ENCODE data around the gene HMGA1. TPM values are rescaled to one million over a fixed set of nuclear protein-coding genes. Genes with fewer than 3 reads are reported as not detected.
"Not testable (repeated sequence)": the region's sequence is repeated elsewhere in the genome, so short reads cannot be mapped to it uniquely, and the experiment has no call there.

HMGA1 gene
- total and polyA plus RNA-seq, 7 donors, result 6.9 to 311 (median 12.1) TPM

GRCh38 chr6:34247481-34248197, 11.0 kb downstream of the HMGA1 start:
- no peaks in the 10 kb centered on the region for H3K27me3 ChIP-seq
- DNase-seq, result peak; percentile 68
- H3K36me3 ChIP-seq, result no peaks in the 10 kb centered on the region
- H3K4me3 ChIP-seq, result peak overlapping the region in 3 of 4 donors; percentile 74 to 91 (median 80)
- H3K9me3 ChIP-seq, result no peaks in the 10 kb centered on the region
- H3K27ac ChIP-seq, result peak overlapping the region; percentile 85 to 92 (median 90)
- TF ChIP-seq EP300 (IDR thresholded peaks at IDR 0.05) (no peak), POLR2A (IDR thresholded peaks at IDR 0.05) (no peak), CTCF (IDR thresholded peaks at IDR 0.05) (no peak), POLR2AphosphoS5 (IDR thresholded peaks at IDR 0.05) (no peak)
- peaks cover 0 to 39% (median 29%) of the 10 kb centered on the region in 4 donors for H3K4me1 ChIP-seq
- intact Hi-C loops (cut with DNase I), result loop anchor here (2.0 to 5.0 kb wide), 3 partner anchors 51 to 361 kb away; no protein-coding TSS in a partner anchor
- WGBS, 2 donors, result 84 to 94% methylated on average over 6 of the region's 6 CpGs

- 10 to 11% methylated on average over 17 of the region's 17 CpGs for WGBS, 2 donors
Measured at GRCh38 chr6:34248198-34248726, 11.6 kb downstream of the HMGA1 start.

GRCh38 chr6:34248727-34249468, 12.2 kb downstream of the HMGA1 start, which contains the start of gene SMIM29:
Gene SMIM29 (minus strand): TSS chr6:34249006. CDS start chr6:34247791, 1,215 bp downstream.
- no peaks in the 10 kb centered on the region for H3K9me3 ChIP-seq
- intact Hi-C loops (cut with DNase I), result loop anchor here (1.0 to 5.0 kb wide), 5 partner anchors 52 to 360 kb away; partner anchors contain the start of gene NUDT3
- peaks cover 0 to 31% (median 25%) of the 10 kb centered on the region in 4 donors for H3K4me1 ChIP-seq
- no peaks in the 10 kb centered on the region for H3K36me3 ChIP-seq
- peak; percentile 99 for DNase-seq
- peak; percentile 79 to 93 (median 84) for TF ChIP-seq POLR2AphosphoS5 (IDR thresholded peaks at IDR 0.05)
- TF ChIP-seq CTCF (IDR thresholded peaks at IDR 0.05), result peak; percentile 73 to 93 (median 83)
- TF ChIP-seq POLR2A (IDR thresholded peaks at IDR 0.05), result peak; percentile 59 to 68
- TF ChIP-seq EP300 (IDR thresholded peaks at IDR 0.05), result peak in 1 of 4 donors; percentile 32
- WGBS, 2 donors, result 0% methylated on average over 79 of the region's 79 CpGs
- peak within 1 kb of the TSS; percentile 85 to 92 (median 90) for H3K27ac ChIP-seq
- H3K27me3 ChIP-seq, result no peaks in the 10 kb centered on the region
- peak within 1 kb of the TSS; percentile 74 to 91 (median 78) for H3K4me3 ChIP-seq

More at GRCh38 chr6:34248198-34248726, 11.6 kb downstream of the HMGA1 start:
- Histone ChIP-seq H3K9me3 (no peaks in the 10 kb centered on the region), H3K27ac (peak overlapping the region; percentile 85 to 92 (median 90)), H3K36me3 (no peaks in the 10 kb centered on the region), H3K4me1 (peaks cover 0 to 37% (median 29%) of the 10 kb centered on the region in 4 donors), H3K4me3 (peak overlapping the region; percentile 74 to 91 (median 78)), H3K27me3 (no peaks in the 10 kb centered on the region)
- intact Hi-C loops (cut with DNase I), result loop anchor here (2.0 to 5.0 kb wide), 3 partner anchors 51 to 361 kb away; no protein-coding TSS in a partner anchor
- no peak for TF ChIP-seq EP300 (IDR thresholded peaks at IDR 0.05)
- TF ChIP-seq CTCF (IDR thresholded peaks at IDR 0.05), result no peak
- TF ChIP-seq POLR2A (IDR thresholded peaks at IDR 0.05), result no peak
- no peak for TF ChIP-seq POLR2AphosphoS5 (IDR thresholded peaks at IDR 0.05)
- DNase-seq, result peak; percentile 88

GRCh38 chr6:34249469-34250261, 13.0 kb downstream of the HMGA1 start:
- H3K4me1 ChIP-seq, result peaks cover 0 to 23% (median 18%) of the 10 kb centered on the region in 4 donors
- TF ChIP-seq EP300 (IDR thresholded peaks at IDR 0.05) (no peak), POLR2A (IDR thresholded peaks at IDR 0.05) (no peak), POLR2AphosphoS5 (IDR thresholded peaks at IDR 0.05) (no peak), CTCF (IDR thresholded peaks at IDR 0.05) (no peak)
- peak; percentile 59 for DNase-seq
- peak overlapping the region; percentile 61 to 91 (median 77) for H3K4me3 ChIP-seq
- H3K27ac ChIP-seq, result peak overlapping the region; percentile 85 to 92 (median 90)
- intact Hi-C loops (cut with DNase I), result loop anchor here (1.0 to 5.0 kb wide), 5 partner anchors 53 to 359 kb away; partner anchors contain the start of gene NUDT3
- H3K36me3 ChIP-seq, result no peaks in the 10 kb centered on the region
- 43 to 47% methylated on average over 18 of the region's 18 CpGs for WGBS, 2 donors
- H3K9me3 ChIP-seq, result no peaks in the 10 kb centered on the region
- no peaks in the 10 kb centered on the region for H3K27me3 ChIP-seq

- H3K4me3 ChIP-seq; intact Hi-C loops (cut with DNase I); H3K27ac ChIP-seq; DNase-seq; H3K27me3 ChIP-seq; H3K9me3 ChIP-seq; H3K36me3 ChIP-seq: not testable (repeated sequence)
- 4 to 23% methylated on average over 2 of the region's 2 CpGs for WGBS, 2 donors
- peaks cover 0 to 19% (median 14%) of the 10 kb centered on the region in 4 donors for H3K4me1 ChIP-seq
Measured at GRCh38 chr6:34252395-34252794, 15.7 kb downstream of the HMGA1 start.

Data from sigmoid colon (tissue), 7 donors.